OCI-LY7 (cell line): ENCODE measurements around the gene CD58. TPM values are rescaled to one million over a fixed set of nuclear protein-coding genes. Genes with fewer than 3 reads are reported as not detected.

ENCODE experiments used
- BruUV-seq: library from RNA; stranded (reverse); fragments of 400-500 nt; replicated peaks from 2 replicates; lab custom pipeline; 2021; lab: Mats Ljungman, UMichigan
- CTCF ChIA-PET: fragments of 300-600 bp; sonication (Branson Sonifier 250); formaldehyde crosslinking; loops from one replicate; lab custom pipeline; 2022; ENCODE audit warnings: antibody characterized with exemption; ENCODE audit not compliant: unreplicated experiment; lab: Charles Lee
- POLR2A ChIA-PET: fragments of 300-600 bp; sonication (Branson Sonifier 250); formaldehyde crosslinking; loops from one replicate; lab custom pipeline; 2022; ENCODE audit warnings: antibody characterized with exemption; lab: Charles Lee
- DNase-seq: peaks from one replicate; pipeline ENCODE4 v3.0.0-alpha.2; 2015; ENCODE audit warnings: low spot score
- H2AFZ ChIP-seq: fragments of 200-600 bp; sonication (generic), shearing (Covaris generic); 2 replicates; pipeline ENCODE4 v1.6.1; 2014; ENCODE audit warnings: mild to moderate bottlenecking, antibody characterized with exemption, low read length, moderate library complexity
- H3K27ac ChIP-seq: fragments of 200-600 bp; sonication (generic); 2 replicates; pipeline ENCODE4 v1.5.1; 2014; ENCODE audit warnings: mixed run types, low read depth, mild to moderate bottlenecking, moderate library complexity, low read length, inconsistent platforms; ENCODE audit not compliant: poor library complexity, severe bottlenecking
- H3K36me3 ChIP-seq: fragments of 200-600 bp; sonication (generic); 2 replicates; pipeline ENCODE4 v1.6.1; 2014; ENCODE audit warnings: mild to moderate bottlenecking, antibody characterized with exemption, low read length, moderate library complexity, mixed read lengths; ENCODE audit not compliant: insufficient read depth
- H3K4me1 ChIP-seq: fragments of 200-600 bp; sonication (generic); 2 replicates; pipeline ENCODE4 v1.5.1; 2014; ENCODE audit warnings: mild to moderate bottlenecking, low read length; ENCODE audit not compliant: insufficient read depth, poor library complexity, severe bottlenecking
- H3K4me2 ChIP-seq: fragments of 200-600 bp; sonication (generic); 2 replicates; pipeline ENCODE4 v1.6.1; 2014; ENCODE audit warnings: mild to moderate bottlenecking, low read length
- H3K4me3 ChIP-seq: fragments of 200-600 bp; sonication (generic); 2 replicates; pipeline ENCODE4 v1.5.1; 2014; ENCODE audit warnings: mild to moderate bottlenecking, low read depth, low read length; ENCODE audit not compliant: poor library complexity, severe bottlenecking
- H3K79me2 ChIP-seq: fragments of 200-600 bp; sonication (generic); 2 replicates; pipeline ENCODE4 v1.6.1; 2016; ENCODE audit warnings: low read depth, mild to moderate bottlenecking, low read length, moderate library complexity, mixed read lengths; ENCODE audit not compliant: insufficient read depth
- H3K9me2 ChIP-seq: fragments of 200-600 bp; sonication (generic); 2 replicates; pipeline ENCODE4 v1.6.1; 2016; ENCODE audit warnings: mild to moderate bottlenecking, low read length, mixed read lengths; ENCODE audit not compliant: insufficient read depth
- H3K9me3 ChIP-seq: fragments of 200-600 bp; sonication (generic); 2 replicates; pipeline ENCODE4 v1.6.1; 2014; ENCODE audit warnings: mild to moderate bottlenecking, mixed run types, low read length, mixed read lengths
- H4K20me1 ChIP-seq: fragments of 200-600 bp; sonication (generic); 2 replicates; pipeline ENCODE4 v1.6.1; 2014; ENCODE audit warnings: mild to moderate bottlenecking, antibody characterized with exemption, low read length, moderate library complexity, mixed read lengths; ENCODE audit not compliant: insufficient read depth
- CTCF ChIP-seq: fragments of 200-600 bp; sonication (generic); conservative IDR thresholded peaks from 2 replicates; pipeline ENCODE4 v1.5.1; 2014; ENCODE audit warnings: mild to moderate bottlenecking, antibody characterized with exemption, low read length, moderate library complexity, mixed read lengths
- EZH2phosphoT487 ChIP-seq: fragments of 200-600 bp; sonication (generic); IDR thresholded peaks from 2 replicates; pipeline ENCODE4 v1.6.1; 2018; ENCODE audit warnings: low read depth, borderline replicate concordance, mild to moderate bottlenecking, mixed run types, antibody characterized with exemption, low read length, moderate library complexity, mixed read lengths
- intact Hi-C: fragments of 100-400 bp; cut with micrococcal nuclease; formaldehyde crosslinking; loops from one replicate; pipeline ENCODE4 v1.10.0; 2022; ENCODE audit not compliant: unreplicated experiment
- total RNA-seq, 2 experiments: library from RNA; depleted of rRNA in 1 of 2; stranded (reverse); fragments of >200 nt in 1 of 2; shearing (Covaris generic) in 1 of 2; gene quantifications; 2 replicates each; pipeline ENCODE4 v1.2.3, GENCODE V29; 2014 to 2022

Gene CD58
- total RNA-seq, 2 experiments from 2014 or later = 3.3 TPM; not detected in 1

GRCh38 chr1:116537898-116538297 lies 32.9 kb downstream of the CD58 start:
- Histone ChIP-seq H3K9me3 (no peaks in the 10 kb centered on the region), H3K27ac (no peak overlapping the region), H3K36me3 (no peaks in the 10 kb centered on the region), H4K20me1 (no peaks in the 10 kb centered on the region), H3K4me2 (no peak overlapping the region), H3K4me3 (no peak overlapping the region), H3K79me2 (no peaks in the 10 kb centered on the region), H2AFZ (no peak overlapping the region), H3K9me2 (no peaks in the 10 kb centered on the region), H3K4me1 (peaks cover 9% of the 10 kb centered on the region)
- TF ChIP-seq CTCF (no peak), EZH2phosphoT487 (no peak)
- ChIA-PET CTCF (no interaction called here), POLR2A (interaction anchor here (0.5 kb wide), 1 partner anchor 359 kb away, joined by 3 read pairs; no protein-coding TSS in a partner anchor)
- BruUV-seq = no TSS peak
- DNase-seq = no peak
- intact Hi-C loops = no loop called here

GRCh38 chr1:116537040-116537831 lies 33.6 kb downstream of the CD58 start:
- CTCF ChIA-PET = no interaction called here
- Histone ChIP-seq H3K4me2 (no peak overlapping the region), H3K4me1 (peaks cover 9% of the 10 kb centered on the region), H3K4me3 (no peak overlapping the region), H3K9me2 (no peaks in the 10 kb centered on the region), H3K36me3 (no peaks in the 10 kb centered on the region), H3K79me2 (no peaks in the 10 kb centered on the region), H4K20me1 (no peaks in the 10 kb centered on the region), H3K27ac (no peak overlapping the region), H3K9me3 (no peaks in the 10 kb centered on the region), H2AFZ (no peak overlapping the region)
- BruUV-seq = no TSS peak
- POLR2A ChIA-PET = interaction anchor here (0.5 kb wide), 1 partner anchor 360 kb away, joined by 3 read pairs; no protein-coding TSS in a partner anchor
- no peak for TF ChIP-seq EZH2phosphoT487
- TF ChIP-seq CTCF = no peak
- no peak for DNase-seq
- intact Hi-C loops = no loop called here
